B cell (primary cell): ENCODE measurements around the gene ZC3H10. TPM values are rescaled to one million over a fixed set of nuclear protein-coding genes. Genes with fewer than 3 reads are reported as not detected.

ENCODE experiments used
- ATAC-seq: fragments of 200-7000 bp; cut with Tn5 transposase; one replicate; pipeline ENCODE4 v1.10.0; 2021; ENCODE audit warnings: low read depth, mild to moderate bottlenecking, moderate number of reproducible peaks, moderate library complexity
- CTCF ChIA-PET: fragments of 350-600 bp; sonication (Branson Sonifier 250); formaldehyde crosslinking; loops from one replicate; lab custom pipeline; 2021; ENCODE audit warnings: antibody characterized with exemption, inconsistent platforms; lab: Charles Lee
- POLR2A ChIA-PET: fragments of 350-600 bp; sonication (Branson Sonifier 250); formaldehyde crosslinking; loops from one replicate; lab custom pipeline; 2021; ENCODE audit warnings: antibody characterized with exemption; lab: Charles Lee
- DNase-seq: peaks from one replicate; pipeline ENCODE4 v3.0.0; 2013
- H2AFZ ChIP-seq: 2 replicates; pipeline ENCODE4 v1.6.1; 2012; ENCODE audit warnings: mild to moderate bottlenecking, low read depth, low read length; ENCODE audit not compliant: insufficient read depth, poor library complexity, severe bottlenecking
- H3K27ac ChIP-seq, 2 donors: 1 replicate in 1 of 2; 2 replicates in 1 of 2; pipeline ENCODE4 v1.5.1; 2012 to 2013; ENCODE audit warnings: low read length in 2 of 2, mild to moderate bottlenecking in 2 of 2, moderate library complexity in 1 of 2
- H3K27me3 ChIP-seq, 4 experiments: fragments of 200-600 bp in 1 of 4; sonication (generic) in 1 of 4; replicated peaks in 1 of 4; 1 replicate in 2 of 4; 2 replicates in 2 of 4; pipeline versions ENCODE4 v1.6.1 to v1.7.0; 2013 to 2016; ENCODE audit warnings: low read length in 3 of 4, mild to moderate bottlenecking in 2 of 4, mixed read lengths in 1 of 4, moderate library complexity in 1 of 4; ENCODE audit not compliant: insufficient read depth in 4 of 4, control insufficient read depth in 3 of 4; ENCODE audit errors: control extremely low read depth in 1 of 4
- H3K36me3 ChIP-seq, 2 experiments: replicated peaks in 1 of 2; 1 replicate in 1 of 2; 2 replicates in 1 of 2; pipeline versions ENCODE4 v1.6.1 to v1.7.1; 2013; ENCODE audit warnings: low read length in 1 of 2; ENCODE audit not compliant: insufficient read depth in 2 of 2, control insufficient read depth in 1 of 2; ENCODE audit errors: control extremely low read depth in 1 of 2, extremely low read depth in 1 of 2
- H3K4me1 ChIP-seq, 2 donors: fragments of 200-600 bp in 1 of 2; sonication (generic) in 1 of 2; 1 replicate in 1 of 2; 2 replicates in 1 of 2; pipeline versions ENCODE4 v1.5.1 to v1.6.1; 2013 to 2017; ENCODE audit warnings: low read length in 2 of 2; ENCODE audit not compliant: control insufficient read depth in 2 of 2, insufficient read depth in 2 of 2
- H3K4me2 ChIP-seq: replicated peaks from 2 replicates; pipeline ENCODE3; 2012; ENCODE audit warnings: mild to moderate bottlenecking, low read depth, low read length; ENCODE audit not compliant: poor library complexity, severe bottlenecking
- H3K4me3 ChIP-seq, 5 experiments: fragments of 200-600 bp in 1 of 5; sonication (generic) in 1 of 5; 1 replicate in 3 of 5; 2 replicates in 2 of 5; pipeline versions ENCODE4 v1.5.1 to v1.7.0; 2011 to 2016; ENCODE audit warnings: low read length in 4 of 5, mild to moderate bottlenecking in 4 of 5, low read depth in 2 of 5, control low read depth in 1 of 5, moderate library complexity in 1 of 5; ENCODE audit not compliant: insufficient read depth in 1 of 5; ENCODE audit errors: control extremely low read depth in 1 of 5, extremely low read depth in 1 of 5
- H3K79me2 ChIP-seq: fragments of 200-600 bp; sonication (generic); one replicate; pipeline ENCODE4 v1.6.0; 2016; ENCODE audit warnings: low read length; ENCODE audit not compliant: control insufficient read depth, insufficient read depth
- H3K9ac ChIP-seq: fragments of 200-600 bp; sonication (generic); 2 replicates; pipeline ENCODE4 v1.6.1; 2017; ENCODE audit warnings: mild to moderate bottlenecking, low read length, moderate library complexity
- H3K9me3 ChIP-seq, 3 donors: one replicate each; pipeline versions ENCODE4 v1.6.1 to v1.7.1; 2013; ENCODE audit warnings: low read length in 2 of 3; ENCODE audit not compliant: control insufficient read depth in 2 of 3, insufficient read depth in 1 of 3; ENCODE audit errors: control extremely low read depth in 1 of 3
- H4K20me1 ChIP-seq: 2 replicates; pipeline ENCODE4 v1.6.0; 2012; ENCODE audit warnings: mild to moderate bottlenecking, low read length; ENCODE audit not compliant: insufficient read depth, control insufficient read depth, poor library complexity, severe bottlenecking
- H3K27ac Mint-ChIP-seq: one replicate; pipeline ENCODE4 v1.8.0; 2021; ENCODE audit warnings: mixed read lengths
- H3K27me3 Mint-ChIP-seq: one replicate; pipeline ENCODE4 v1.8.0; 2021; ENCODE audit warnings: mixed read lengths
- H3K4me1 Mint-ChIP-seq: one replicate; pipeline ENCODE4 v1.8.0; 2021; ENCODE audit warnings: mixed read lengths
- H3K4me3 Mint-ChIP-seq: one replicate; pipeline ENCODE4 v1.8.0; 2021; ENCODE audit warnings: mixed read lengths
- H3K9me3 Mint-ChIP-seq: one replicate; pipeline ENCODE4 v1.8.0; 2022; ENCODE audit warnings: mixed read lengths; ENCODE audit not compliant: insufficient read depth
- CTCF ChIP-seq: fragments of 200-600 bp; IDR thresholded peaks from one replicate; pipeline ENCODE4 v1.8.0; 2022; ENCODE audit warnings: antibody characterized with exemption, mild to moderate bottlenecking
- EZH2 ChIP-seq: IDR thresholded peaks from 2 replicates; pipeline ENCODE4 v1.6.1; 2012; ENCODE audit warnings: borderline replicate concordance, low read depth, mild to moderate bottlenecking, moderate library complexity, low read length; ENCODE audit not compliant: insufficient read depth, poor library complexity, severe bottlenecking
- WGBS: methylation state at CpG from one replicate; pipeline ENCODE4 v1.1.5; 2013; ENCODE audit warnings: missing lambda C conversion rate; ENCODE audit not compliant: insufficient coverage; 5-methylcytosine and 5-hydroxymethylcytosine counted together
- intact Hi-C: fragments of 100-400 bp; cut with micrococcal nuclease; formaldehyde crosslinking; loops from one replicate; pipeline ENCODE4 v1.10.0; 2022
- polyA plus RNA-seq: library from polyadenylated mRNA; depleted of rRNA; stranded (reverse); fragments of >200 nt; gene quantifications from 2 replicates; pipeline ENCODE4 v1.2.3, GENCODE V29; 2012
- total RNA-seq, 2 donors: library from RNA; stranded (reverse); fragments of 120-200 nt in 1 of 2; gene quantifications; 1 replicate in 1 of 2; 2 replicates in 1 of 2; pipeline versions ENCODE4 v1.2.3 to v1.2.4, GENCODE V29; 2013 to 2022

The ZC3H10 gene
- total and polyA plus RNA-seq, 2 donors (not counting 1 experiment from before 2014, with no cell fraction given) = 4.7 to 21.7 TPM

GRCh38 chr12:56154818-56155217 lies 36.8 kb downstream of the ZC3H10 start:
- no peak overlapping the region for H3K27ac ChIP-seq
- H4K20me1 ChIP-seq = peaks cover 7% of the 10 kb centered on the region
- intact Hi-C loops = loop anchor here (5.0 to 10.0 kb wide), 2 partner anchors 38 to 920 kb away; partner anchors contain the start of genes NEMP1, RPL41 and ZC3H10
- ChIA-PET CTCF (interaction anchor here (0.9 to 2.9 kb wide), 6 partner anchors 27 to 67 kb away, joined by 4 to 14 read pairs (median 6); partner anchors contain the start of genes ESYT1, RNF41, SMARCC2 and ZC3H10), POLR2A (interaction anchor here (0.6 to 1.3 kb wide), 2 partner anchors 15 to 54 kb away, joined by 3 read pairs; no protein-coding TSS in a partner anchor)
- no peaks in the 10 kb centered on the region for H3K27me3 ChIP-seq
- Mint-ChIP-seq H3K4me1 (peaks cover 52% of the 10 kb centered on the region), H3K9me3 (no peaks in the 10 kb centered on the region), H3K4me3 (no peak overlapping the region), H3K27ac (peak overlapping the region; percentile 53), H3K27me3 (no peaks in the 10 kb centered on the region)
- no peak overlapping the region for H3K4me3 ChIP-seq
- H3K4me1 ChIP-seq = peaks cover 25 to 43% of the 10 kb centered on the region in 2 donors
- no peak overlapping the region for H2AFZ ChIP-seq
- H3K9ac ChIP-seq = no peak overlapping the region
- TF ChIP-seq CTCF (no peak), EZH2 (no peak)
- peaks cover 0 to 6% of the 10 kb centered on the region in 2 experiments for H3K36me3 ChIP-seq
- no peak overlapping the region for H3K4me2 ChIP-seq
- ATAC-seq (no peak), DNase-seq (no peak)
- 96% methylated on average over 5 of the region's 5 CpGs for WGBS
- peaks cover 82% of the 10 kb centered on the region for H3K79me2 ChIP-seq
- no peaks in the 10 kb centered on the region for H3K9me3 ChIP-seq

- ChIA-PET POLR2A (interaction anchor here (1.3 to 2.1 kb wide), 2 partner anchors 16 to 34 kb away, joined by 3 to 14 read pairs; partner anchors contain the start of gene SMARCC2), CTCF (interaction anchor here (1.8 to 2.9 kb wide), 5 partner anchors 27 to 67 kb away, joined by 5 to 14 read pairs (median 6); partner anchors contain the start of genes ESYT1, RNF41 and SMARCC2)
- Histone ChIP-seq H4K20me1 (peaks cover 7% of the 10 kb centered on the region), H3K4me3 (no peak overlapping the region), H2AFZ (no peak overlapping the region), H3K27me3 (no peaks in the 10 kb centered on the region), H3K4me1 (peaks cover 30 to 48% of the 10 kb centered on the region in 2 donors), H3K36me3 (peaks cover 0 to 10% of the 10 kb centered on the region in 2 experiments), H3K27ac (no peak overlapping the region), H3K79me2 (peaks cover 82% of the 10 kb centered on the region), H3K9me3 (no peaks in the 10 kb centered on the region), H3K9ac (no peak overlapping the region), H3K4me2 (no peak overlapping the region)
- intact Hi-C loops = loop anchor here (5.0 to 10.0 kb wide), 2 partner anchors 38 to 919 kb away; partner anchors contain the start of genes NEMP1, RPL41 and ZC3H10
- peaks cover 54% of the 10 kb centered on the region for H3K4me1 Mint-ChIP-seq
- no peak for DNase-seq
- H3K27me3 Mint-ChIP-seq = no peaks in the 10 kb centered on the region
- H3K27ac Mint-ChIP-seq = peak overlapping the region; percentile 50
- peak overlapping the region; percentile 42 for H3K4me3 Mint-ChIP-seq
- TF ChIP-seq EZH2 (no peak), CTCF (no peak)
- no peak for ATAC-seq
- H3K9me3 Mint-ChIP-seq = no peaks in the 10 kb centered on the region
- WGBS = 99% methylated on average over 8 of the region's 11 CpGs
Observed at GRCh38 chr12:56155256-56155845, 37.3 kb downstream of the ZC3H10 start.
